Ishikawa (cell line): ENCODE results near the gene DISP2.

ENCODE experiments used
- CEBPB ChIP-seq: IDR thresholded peaks from 2 replicates; pipeline ENCODE4 v1.6.1; 2012
- CREB1 ChIP-seq: IDR thresholded peaks from 2 replicates; pipeline ENCODE4 v1.6.1; 2012; ENCODE audit warnings: low read depth
- EGR1 ChIP-seq: IDR thresholded peaks from 2 replicates; pipeline ENCODE4 v1.6.1; 2012
- EP300 ChIP-seq: IDR thresholded peaks from 2 replicates; pipeline ENCODE4 v1.6.1; 2012; ENCODE audit warnings: borderline replicate concordance
- FOXM1 ChIP-seq: IDR thresholded peaks from 2 replicates; pipeline ENCODE4 v1.6.1; 2012; ENCODE audit warnings: low read depth, borderline replicate concordance
- NFIC ChIP-seq: IDR thresholded peaks from 2 replicates; pipeline ENCODE4 v1.6.1; 2012
- RAD21 ChIP-seq: IDR thresholded peaks from 2 replicates; pipeline ENCODE4 v1.6.1; 2012; ENCODE audit warnings: low read depth
- REST ChIP-seq: IDR thresholded peaks from 2 replicates; pipeline ENCODE4 v1.6.1; 2012; ENCODE audit warnings: low read depth, mild to moderate bottlenecking
- TAF1 ChIP-seq: IDR thresholded peaks from 2 replicates; pipeline ENCODE4 v1.6.1; 2012; ENCODE audit warnings: low read depth, mild to moderate bottlenecking
- TCF12 ChIP-seq: IDR thresholded peaks from 2 replicates; pipeline ENCODE4 v1.6.1; 2012; ENCODE audit warnings: low read depth
- TEAD4 ChIP-seq: IDR thresholded peaks from 2 replicates; pipeline ENCODE4 v1.6.1; 2012
- USF1 ChIP-seq: IDR thresholded peaks from 2 replicates; pipeline ENCODE4 v1.6.1; 2012
- YY1 ChIP-seq: IDR thresholded peaks from 2 replicates; pipeline ENCODE4 v1.6.1; 2012; ENCODE audit warnings: low read depth
- ZBTB7A ChIP-seq: IDR thresholded peaks from 2 replicates; pipeline ENCODE4 v1.6.1; 2012; ENCODE audit warnings: low read depth
- TF ChIP-seq, protein P1 (sequence below): IDR thresholded peaks from 2 replicates; pipeline ENCODE4 v1.6.1; 2012

The DISP2 gene

GRCh38 chr15:40323239-40323952 is 34.6 kb upstream of the DISP2 start, which contains the start of gene INAFM2:
Gene INAFM2 (plus strand): TSS chr15:40323692. CDS start chr15:40324056, 364 bp downstream.
- TF ChIP-seq NFIC (no peak), REST (no peak), ZBTB7A (peak; percentile 63; the same call in 1 of the 2 replicates), TEAD4 (no peak), CEBPB (no peak), TAF1 (peak; percentile 4; the same call in 1 of the 2 replicates), RAD21 (no peak), EGR1 (no peak), YY1 (no peak), CREB1 (no peak), USF1 (no peak), EP300 (no peak; the same call in 1 of the 2 replicates), FOXM1 (no peak), TCF12 (peak; percentile 33; the same call in 1 of the 2 replicates)
- TF ChIP-seq, protein P1, sequence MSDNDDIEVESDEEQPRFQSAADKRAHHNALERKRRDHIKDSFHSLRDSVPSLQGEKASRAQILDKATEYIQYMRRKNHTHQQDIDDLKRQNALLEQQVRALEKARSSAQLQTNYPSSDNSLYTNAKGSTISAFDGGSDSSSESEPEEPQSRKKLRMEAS = peak; percentile 81

DNA sequence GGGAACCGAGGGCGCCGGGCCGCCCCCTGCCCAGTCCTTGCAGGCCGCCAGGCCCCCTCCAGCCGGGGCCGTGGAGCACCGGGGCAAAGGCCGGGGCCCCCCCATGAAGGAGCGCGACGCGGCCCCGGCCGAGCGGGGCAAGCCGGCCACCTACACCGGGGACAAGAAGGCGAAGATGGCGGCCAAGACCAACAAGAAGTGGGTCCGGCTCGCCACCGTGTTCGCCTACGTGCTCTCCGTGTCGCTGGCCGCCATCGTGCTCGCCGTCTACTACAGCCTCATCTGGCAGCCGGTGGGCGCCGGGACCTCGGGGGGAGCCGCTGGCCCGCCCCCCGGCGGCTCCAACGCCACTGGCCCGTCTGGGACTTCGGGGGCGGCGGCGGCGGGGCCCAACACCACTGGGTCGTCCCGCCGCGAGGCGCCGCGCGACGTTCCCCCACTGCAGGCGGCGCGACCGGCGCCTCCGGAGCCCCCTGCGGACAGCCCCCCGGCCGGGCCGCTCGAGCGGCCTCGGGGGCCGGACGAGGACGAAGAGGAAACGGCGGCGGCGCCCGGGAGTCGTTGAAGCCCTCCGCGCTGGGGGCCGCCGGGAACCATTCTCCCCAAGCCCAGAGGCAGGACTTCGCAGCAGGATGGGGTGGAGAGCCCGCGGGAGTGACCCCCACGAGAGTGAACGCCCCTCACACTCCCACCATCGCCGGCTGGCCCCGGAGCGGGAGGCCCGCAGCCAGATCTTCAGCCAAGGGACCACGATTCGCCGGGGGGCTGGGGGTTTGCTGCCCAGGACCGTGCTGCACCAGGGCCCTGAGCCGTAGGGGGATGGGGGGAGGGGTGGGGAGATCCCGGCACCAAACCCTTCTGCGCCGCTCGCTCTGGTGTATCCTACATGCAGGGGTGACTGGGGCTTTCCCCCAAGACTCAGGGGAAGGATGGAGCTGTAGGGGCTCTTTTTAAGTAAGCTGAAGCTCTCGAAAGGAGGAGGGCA is 33.8 kb upstream of the DISP2 start:
- TF ChIP-seq YY1 (peak; percentile 82), TCF12 (no peak), TAF1 (peak; percentile 36; the same call in 1 of the 2 replicates)

GRCh38 chr15:40325188-40325587 is 32.8 kb upstream of the DISP2 start:
- TF ChIP-seq USF1 = no peak
- TF ChIP-seq, protein P1 = no peak

- TF ChIP-seq RAD21 (no peak), USF1 (no peak), FOXM1 (no peak), NFIC (no peak), TEAD4 (no peak), CREB1 (no peak), TAF1 (no peak), ZBTB7A (no peak), TCF12 (no peak), EGR1 (no peak), EP300 (no peak), CEBPB (no peak), REST (no peak), YY1 (no peak)
- TF ChIP-seq, protein P1 = no peak
These were observed 32.3 kb upstream of the DISP2 start for GRCh38 chr15:40325700-40326099.

GRCh38 chr15:40327457-40327856 is 30.6 kb upstream of the DISP2 start:
- TF ChIP-seq ZBTB7A (no peak), USF1 (no peak), EGR1 (no peak), EP300 (no peak), FOXM1 (no peak), NFIC (no peak), CEBPB (no peak)
- TF ChIP-seq, protein P1 = no peak
